WERI-Rb-1 (cell line): ENCODE results near the gene TNFAIP1.

Experiments
- DNase-seq: peaks from one replicate; pipeline ENCODE4 v3.0.0-alpha.2; 2020
- H3K27ac ChIP-seq: fragments of 250-450 bp; sonication (Bioruptor Pico); 2 replicates; pipeline ENCODE4 v1.5.1; 2020; ENCODE audit warnings: mild to moderate bottlenecking, moderate library complexity
- H3K27me3 ChIP-seq: fragments of 250-450 bp; sonication (Bioruptor Pico); 2 replicates; pipeline ENCODE4 v1.5.1; 2021; ENCODE audit warnings: mild to moderate bottlenecking, low read depth, moderate library complexity; ENCODE audit not compliant: insufficient read depth, severe bottlenecking
- H3K36me3 ChIP-seq: fragments of 250-450 bp; sonication (Bioruptor Pico); 2 replicates; pipeline ENCODE4 v1.5.1; 2020; ENCODE audit warnings: mild to moderate bottlenecking, moderate library complexity
- H3K4me3 ChIP-seq: 2 replicates; pipeline ENCODE4 v1.5.1; 2011; ENCODE audit warnings: low read depth, mild to moderate bottlenecking, control low read depth, low read length
- H3K9me3 ChIP-seq: fragments of 250-450 bp; sonication (Bioruptor Pico); 2 replicates; pipeline ENCODE4 v1.5.1; 2021; ENCODE audit warnings: mild to moderate bottlenecking, moderate library complexity; ENCODE audit not compliant: severe bottlenecking
- CTCF ChIP-seq: IDR thresholded peaks from 2 replicates; pipeline ENCODE4 v1.5.1; 2011; ENCODE audit warnings: low read depth, mild to moderate bottlenecking, control low read depth, inconsistent platforms, low read length

The TNFAIP1 gene

GRCh38 chr17:28346746-28347246 lies 11.2 kb downstream of the TNFAIP1 start:
- peak; percentile 29; the same call in 1 of the 2 replicates for TF ChIP-seq CTCF
- H3K4me3 ChIP-seq, result no peak overlapping the region

GRCh38 chr17:28347261-28347891 lies 11.8 kb downstream of the TNFAIP1 start:
- no peak overlapping the region for H3K4me3 ChIP-seq
- no peak overlapping the region for H3K27ac ChIP-seq
- no peak for DNase-seq
- peaks cover 84% of the 10 kb centered on the region for H3K36me3 ChIP-seq
- no peak for TF ChIP-seq CTCF
- no peaks in the 10 kb centered on the region for H3K27me3 ChIP-seq
- H3K9me3 ChIP-seq, result no peaks in the 10 kb centered on the region

More at GRCh38 chr17:28346746-28347246, 11.2 kb downstream of the TNFAIP1 start:
- H3K27ac ChIP-seq, result no peak overlapping the region
- DNase-seq, result peak; percentile 37
- H3K27me3 ChIP-seq, result no peaks in the 10 kb centered on the region
- no peaks in the 10 kb centered on the region for H3K9me3 ChIP-seq
- peaks cover 85% of the 10 kb centered on the region for H3K36me3 ChIP-seq

- no peak for DNase-seq
- no peak overlapping the region for H3K4me3 ChIP-seq
- H3K36me3 ChIP-seq, result peaks cover 88% of the 10 kb centered on the region
- TF ChIP-seq CTCF, result no peak
- H3K27ac ChIP-seq, result no peak overlapping the region
- H3K27me3 ChIP-seq, result no peaks in the 10 kb centered on the region
- H3K9me3 ChIP-seq, result no peaks in the 10 kb centered on the region
Observed at GRCh38 chr17:28348979-28349378, 13.4 kb downstream of the TNFAIP1 start.

- no peak overlapping the region for H3K4me3 ChIP-seq
- TF ChIP-seq CTCF, result no peak
- H3K9me3 ChIP-seq, result no peaks in the 10 kb centered on the region
- peaks cover 90% of the 10 kb centered on the region for H3K36me3 ChIP-seq
- H3K27me3 ChIP-seq, result no peaks in the 10 kb centered on the region
- DNase-seq, result no peak
- H3K27ac ChIP-seq, result no peak overlapping the region
Observed at GRCh38 chr17:28350271-28350670, 14.7 kb downstream of the TNFAIP1 start.

- H3K9me3 ChIP-seq, result no peaks in the 10 kb centered on the region
- TF ChIP-seq CTCF, result no peak
- peak; percentile 95 for DNase-seq
- H3K27me3 ChIP-seq, result no peaks in the 10 kb centered on the region
- H3K27ac ChIP-seq, result peak within 1 kb of the TSS; percentile 92
- peaks cover 62% of the 10 kb centered on the region for H3K36me3 ChIP-seq
- peak within 1 kb of the TSS; percentile 80 for H3K4me3 ChIP-seq
Observed at GRCh38 chr17:28357061-28357900, 21.7 kb downstream of the TNFAIP1 start, which contains the start of gene POLDIP2. TSS of gene POLDIP2 (minus strand) at chr17:28357527. CDS start at chr17:28357448, 79 bp downstream.
